Measurements from ENCODE around the gene ITFG1. TPM values are rescaled to one million over a fixed set of nuclear protein-coding genes. Genes with fewer than 3 reads are reported as not detected.

Gene ITFG1
- total and polyA plus RNA-seq, 7 experiments from 2014 or later, result 20.8 to 34.3 (median 25.2) TPM

GRCh38 chr16:47386201-47386718 lies 74.6 kb downstream of the ITFG1 start:
- H3K9me3 ChIP-seq (ENCODE audit: control insufficient read depth in 2 of 3, low read length in 3 of 3), result no peaks in the 10 kb centered on the region
- no peak overlapping the region for H3K27ac ChIP-seq (ENCODE audit: low read depth, low read length)
- no peak overlapping the region for H3K4me3 ChIP-seq (ENCODE audit: low read length)
- no peaks in the 10 kb centered on the region for H3K36me3 ChIP-seq (ENCODE audit: control insufficient read depth in 2 of 3, insufficient read depth in 3 of 3, low read length in 3 of 3)
- ChIA-PET CTCF (no interaction called here), POLR2A (no interaction called here)
- Mint-ChIP-seq H3K27ac (peak overlapping the region in 1 of 9 donors; percentile 36), H3K36me3 (peaks cover 0 to 35% (median 14%) of the 10 kb centered on the region in 5 donors), H3K4me3 (no peak overlapping the region), H3K9me3 (no peaks in the 10 kb centered on the region), H3K4me1 (peaks cover 0 to 7% (median 0%) of the 10 kb centered on the region in 7 donors), H3K27me3 (no peaks in the 10 kb centered on the region)
- ATAC-seq (no peak), DNase-seq (no peak)
- no peaks in the 10 kb centered on the region for H3K4me1 ChIP-seq (ENCODE audit: control insufficient read depth in 2 of 2, insufficient read depth in 2 of 2, low read length in 2 of 2)
- no peaks in the 10 kb centered on the region for H3K27me3 ChIP-seq (ENCODE audit: control insufficient read depth in 2 of 2, insufficient read depth in 2 of 2, low read length in 2 of 2)
- intact Hi-C loops (cut with micrococcal nuclease), result no loop called here

GRCh38 chr16:47382362-47382761 lies 78.5 kb downstream of the ITFG1 start:
- no peaks in the 10 kb centered on the region for H3K9me3 ChIP-seq (ENCODE audit: control insufficient read depth in 2 of 3, low read length in 3 of 3)
- CTCF ChIA-PET, result no interaction called here
- Mint-ChIP-seq H3K27me3 (no peaks in the 10 kb centered on the region), H3K9me3 (no peaks in the 10 kb centered on the region), H3K36me3 (peaks cover 0 to 44% (median 14%) of the 10 kb centered on the region in 5 donors), H3K4me1 (peaks cover 0 to 5% (median 0%) of the 10 kb centered on the region in 7 donors), H3K4me3 (no peak overlapping the region), H3K27ac (peak overlapping the region in 1 of 9 donors; percentile 25)
- H3K27ac ChIP-seq (ENCODE audit: low read depth, low read length), result no peak overlapping the region
- H3K4me1 ChIP-seq (ENCODE audit: control insufficient read depth in 2 of 2, insufficient read depth in 2 of 2, low read length in 2 of 2), result no peaks in the 10 kb centered on the region
- intact Hi-C loops (cut with micrococcal nuclease), result no loop called here
- ATAC-seq (no peak), DNase-seq (no peak)
- H3K4me3 ChIP-seq (ENCODE audit: low read length), result no peak overlapping the region
- no peaks in the 10 kb centered on the region for H3K27me3 ChIP-seq (ENCODE audit: control insufficient read depth in 2 of 2, insufficient read depth in 2 of 2, low read length in 2 of 2)
- POLR2A ChIA-PET, result no interaction called here
- H3K36me3 ChIP-seq (ENCODE audit: control insufficient read depth in 2 of 3, insufficient read depth in 3 of 3, low read length in 3 of 3), result no peaks in the 10 kb centered on the region

- Mint-ChIP-seq H3K36me3 (peaks cover 11 to 59% (median 39%) of the 10 kb centered on the region in 5 donors), H3K27me3 (no peaks in the 10 kb centered on the region), H3K27ac (no peak overlapping the region), H3K4me3 (no peak overlapping the region), H3K9me3 (peaks cover 0 to 8% (median 0%) of the 10 kb centered on the region in 11 donors), H3K4me1 (peaks cover 0 to 3% (median 0%) of the 10 kb centered on the region in 7 donors)
- ChIA-PET POLR2A (no interaction called here), CTCF (no interaction called here)
- Histone ChIP-seq H3K9me3 (ENCODE audit: control insufficient read depth in 2 of 3, low read length in 3 of 3) (no peaks in the 10 kb centered on the region), H3K4me3 (ENCODE audit: low read length) (no peak overlapping the region), H3K27ac (ENCODE audit: low read depth, low read length) (no peak overlapping the region), H3K27me3 (ENCODE audit: control insufficient read depth in 2 of 2, insufficient read depth in 2 of 2, low read length in 2 of 2) (no peaks in the 10 kb centered on the region), H3K4me1 (ENCODE audit: control insufficient read depth in 2 of 2, insufficient read depth in 2 of 2, low read length in 2 of 2) (no peaks in the 10 kb centered on the region), H3K36me3 (ENCODE audit: control insufficient read depth in 2 of 3, insufficient read depth in 3 of 3, low read length in 3 of 3) (peaks cover 0 to 4% (median 0%) of the 10 kb centered on the region in 3 experiments)
- no peak for ATAC-seq
- no peak for DNase-seq
- intact Hi-C loops (cut with micrococcal nuclease), result no loop called here
Observed at GRCh38 chr16:47377154-47377553, 83.7 kb downstream of the ITFG1 start.

GRCh38 chr16:47375423-47375822 lies 85.4 kb downstream of the ITFG1 start:
- POLR2A ChIA-PET, result no interaction called here
- no peak overlapping the region for H3K27ac Mint-ChIP-seq
- CTCF ChIA-PET, result no interaction called here
- no peaks in the 10 kb centered on the region for H3K9me3 ChIP-seq (ENCODE audit: control insufficient read depth in 2 of 3, low read length in 3 of 3)
- no peaks in the 10 kb centered on the region for H3K27me3 ChIP-seq (ENCODE audit: control insufficient read depth in 2 of 2, insufficient read depth in 2 of 2, low read length in 2 of 2)
- ATAC-seq, result no peak
- no peak overlapping the region for H3K4me3 ChIP-seq (ENCODE audit: low read length)
- peaks cover 0 to 8% (median 2%) of the 10 kb centered on the region in 11 donors for H3K9me3 Mint-ChIP-seq
- H3K27ac ChIP-seq (ENCODE audit: low read depth, low read length), result no peak overlapping the region
- peaks cover 20 to 74% (median 56%) of the 10 kb centered on the region in 5 donors for H3K36me3 Mint-ChIP-seq
- no peak for DNase-seq
- intact Hi-C loops (cut with micrococcal nuclease), result no loop called here
- peaks cover 0 to 5% (median 0%) of the 10 kb centered on the region in 7 donors for H3K4me1 Mint-ChIP-seq
- H3K27me3 Mint-ChIP-seq, result no peaks in the 10 kb centered on the region
- no peaks in the 10 kb centered on the region for H3K4me1 ChIP-seq (ENCODE audit: control insufficient read depth in 2 of 2, insufficient read depth in 2 of 2, low read length in 2 of 2)
- H3K36me3 ChIP-seq (ENCODE audit: control insufficient read depth in 2 of 3, insufficient read depth in 3 of 3, low read length in 3 of 3), result peaks cover 0 to 9% (median 0%) of the 10 kb centered on the region in 3 experiments
- no peak overlapping the region for H3K4me3 Mint-ChIP-seq

GRCh38 chr16:47374629-47375028 lies 86.2 kb downstream of the ITFG1 start:
- Mint-ChIP-seq H3K9me3 (peaks cover 0 to 9% (median 2%) of the 10 kb centered on the region in 11 donors), H3K4me1 (peaks cover 0 to 3% (median 0%) of the 10 kb centered on the region in 7 donors), H3K27me3 (no peaks in the 10 kb centered on the region), H3K4me3 (no peak overlapping the region), H3K36me3 (peaks cover 22 to 72% (median 58%) of the 10 kb centered on the region in 5 donors), H3K27ac (no peak overlapping the region)
- DNase-seq, result no peak
- peaks cover 0 to 11% (median 0%) of the 10 kb centered on the region in 3 experiments for H3K36me3 ChIP-seq (ENCODE audit: control insufficient read depth in 2 of 3, insufficient read depth in 3 of 3, low read length in 3 of 3)
- CTCF ChIA-PET, result no interaction called here
- no peaks in the 10 kb centered on the region for H3K4me1 ChIP-seq (ENCODE audit: control insufficient read depth in 2 of 2, insufficient read depth in 2 of 2, low read length in 2 of 2)
- no peaks in the 10 kb centered on the region for H3K27me3 ChIP-seq (ENCODE audit: control insufficient read depth in 2 of 2, insufficient read depth in 2 of 2, low read length in 2 of 2)
- no peak overlapping the region for H3K27ac ChIP-seq (ENCODE audit: low read depth, low read length)
- no peak overlapping the region for H3K4me3 ChIP-seq (ENCODE audit: low read length)
- H3K9me3 ChIP-seq (ENCODE audit: control insufficient read depth in 2 of 3, low read length in 3 of 3), result no peaks in the 10 kb centered on the region
- no peak for ATAC-seq
- intact Hi-C loops (cut with micrococcal nuclease), result no loop called here
- POLR2A ChIA-PET, result no interaction called here

- DNase-seq (no peak), ATAC-seq (no peak)
- peaks cover 0 to 11% (median 0%) of the 10 kb centered on the region in 3 experiments for H3K36me3 ChIP-seq (ENCODE audit: control insufficient read depth in 2 of 3, insufficient read depth in 3 of 3, low read length in 3 of 3)
- no peaks in the 10 kb centered on the region for H3K9me3 ChIP-seq (ENCODE audit: control insufficient read depth in 2 of 3, low read length in 3 of 3)
- Mint-ChIP-seq H3K27ac (no peak overlapping the region), H3K36me3 (peaks cover 21 to 69% (median 57%) of the 10 kb centered on the region in 5 donors), H3K9me3 (peaks cover 0 to 9% (median 2%) of the 10 kb centered on the region in 11 donors), H3K4me3 (no peak overlapping the region), H3K4me1 (peaks cover 0 to 3% (median 0%) of the 10 kb centered on the region in 7 donors), H3K27me3 (no peaks in the 10 kb centered on the region)
- no peak overlapping the region for H3K27ac ChIP-seq (ENCODE audit: low read depth, low read length)
- no peak overlapping the region for H3K4me3 ChIP-seq (ENCODE audit: low read length)
- ChIA-PET POLR2A (no interaction called here), CTCF (no interaction called here)
- no peaks in the 10 kb centered on the region for H3K4me1 ChIP-seq (ENCODE audit: control insufficient read depth in 2 of 2, insufficient read depth in 2 of 2, low read length in 2 of 2)
- no peaks in the 10 kb centered on the region for H3K27me3 ChIP-seq (ENCODE audit: control insufficient read depth in 2 of 2, insufficient read depth in 2 of 2, low read length in 2 of 2)
- intact Hi-C loops (cut with micrococcal nuclease), result no loop called here
Observed at GRCh38 chr16:47371271-47372014, 89.4 kb downstream of the ITFG1 start.

GRCh38 chr16:47370536-47370935 lies 90.3 kb downstream of the ITFG1 start:
- H3K4me3 ChIP-seq (ENCODE audit: low read length), result no peak overlapping the region
- no peaks in the 10 kb centered on the region for H3K27me3 Mint-ChIP-seq
- H3K4me1 Mint-ChIP-seq, result peaks cover 0 to 3% (median 0%) of the 10 kb centered on the region in 7 donors
- peaks cover 23 to 78% (median 66%) of the 10 kb centered on the region in 5 donors for H3K36me3 Mint-ChIP-seq
- no peak overlapping the region for H3K27ac Mint-ChIP-seq
- CTCF ChIA-PET, result no interaction called here
- H3K4me3 Mint-ChIP-seq, result no peak overlapping the region
- ATAC-seq (no peak), DNase-seq (no peak)
- H3K9me3 Mint-ChIP-seq, result peaks cover 0 to 9% (median 2%) of the 10 kb centered on the region in 11 donors
- H3K9me3 ChIP-seq (ENCODE audit: control insufficient read depth in 2 of 3, low read length in 3 of 3), result no peaks in the 10 kb centered on the region
- H3K27me3 ChIP-seq (ENCODE audit: control insufficient read depth in 2 of 2, insufficient read depth in 2 of 2, low read length in 2 of 2), result no peaks in the 10 kb centered on the region
- H3K4me1 ChIP-seq (ENCODE audit: control insufficient read depth in 2 of 2, insufficient read depth in 2 of 2, low read length in 2 of 2), result no peaks in the 10 kb centered on the region
- peaks cover 0 to 11% (median 0%) of the 10 kb centered on the region in 3 experiments for H3K36me3 ChIP-seq (ENCODE audit: control insufficient read depth in 2 of 3, insufficient read depth in 3 of 3, low read length in 3 of 3)
- no peak overlapping the region for H3K27ac ChIP-seq (ENCODE audit: low read depth, low read length)
- POLR2A ChIA-PET, result no interaction called here
- intact Hi-C loops (cut with micrococcal nuclease), result no loop called here
